PC-3 (cell line): ENCODE data around the gene CHL1.

ENCODE experiments used
- CTCF ChIP-seq: fragments of 300-600 bp; sonication (generic); conservative IDR thresholded peaks from 2 replicates; pipeline ENCODE4 v1.5.1; 2017; ENCODE audit warnings: antibody characterized with exemption, low read depth, mild to moderate bottlenecking, low read length
- EZH2 ChIP-seq: fragments of 300-600 bp; sonication (generic); IDR thresholded peaks from one replicate; pipeline ENCODE4 v1.6.1; 2017; ENCODE audit warnings: antibody characterized with exemption, mild to moderate bottlenecking, low read length; ENCODE audit not compliant: unreplicated experiment
- EZH2phosphoT487 ChIP-seq: fragments of 300-600 bp; sonication (generic); IDR thresholded peaks from 2 replicates; pipeline ENCODE4 v1.6.1; 2018; ENCODE audit warnings: mild to moderate bottlenecking, antibody characterized with exemption, low read length, borderline replicate concordance

GRCh38 chr3:364287-364686 is 167.7 kb downstream of the CHL1 start:
- TF ChIP-seq EZH2 (no peak), CTCF (no peak), EZH2phosphoT487 (no peak)
